Measurements from ENCODE around the gene NR5A2. TPM values are rescaled to one million over a fixed set of nuclear protein-coding genes. Genes with fewer than 3 reads are reported as not detected.

NR5A2 gene
- total and polyA plus RNA-seq, 2 experiments from 2014 or later, result 19.8 to 55.5 TPM

DNA sequence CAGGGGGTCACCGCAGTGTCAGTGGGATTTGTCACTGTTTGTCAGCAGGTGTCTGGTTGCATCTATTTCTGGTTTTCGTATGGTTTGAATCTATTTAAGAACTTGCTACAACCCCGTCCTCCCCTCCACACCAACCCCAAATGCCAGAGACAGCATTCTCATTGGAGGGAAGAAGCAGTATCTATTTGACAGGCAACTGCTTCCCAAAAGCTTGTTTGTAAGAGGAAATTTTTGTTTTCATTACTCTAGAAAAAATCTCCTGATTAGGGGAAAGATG is 54.4 kb downstream of the NR5A2 start:
- H3K4me3 ChIP-seq, result no peak overlapping the region
- no peak overlapping the region for H2AFZ ChIP-seq
- H3K27me3 ChIP-seq, result peaks cover 4% of the 10 kb centered on the region
- no peaks in the 10 kb centered on the region for H3K9me3 ChIP-seq (ENCODE audit: low read depth)
- H3K4me1 ChIP-seq (ENCODE audit: insufficient read depth), result peaks cover 3% of the 10 kb centered on the region
- H3K27ac ChIP-seq, result no peak overlapping the region
- TF ChIP-seq, protein P1, sequence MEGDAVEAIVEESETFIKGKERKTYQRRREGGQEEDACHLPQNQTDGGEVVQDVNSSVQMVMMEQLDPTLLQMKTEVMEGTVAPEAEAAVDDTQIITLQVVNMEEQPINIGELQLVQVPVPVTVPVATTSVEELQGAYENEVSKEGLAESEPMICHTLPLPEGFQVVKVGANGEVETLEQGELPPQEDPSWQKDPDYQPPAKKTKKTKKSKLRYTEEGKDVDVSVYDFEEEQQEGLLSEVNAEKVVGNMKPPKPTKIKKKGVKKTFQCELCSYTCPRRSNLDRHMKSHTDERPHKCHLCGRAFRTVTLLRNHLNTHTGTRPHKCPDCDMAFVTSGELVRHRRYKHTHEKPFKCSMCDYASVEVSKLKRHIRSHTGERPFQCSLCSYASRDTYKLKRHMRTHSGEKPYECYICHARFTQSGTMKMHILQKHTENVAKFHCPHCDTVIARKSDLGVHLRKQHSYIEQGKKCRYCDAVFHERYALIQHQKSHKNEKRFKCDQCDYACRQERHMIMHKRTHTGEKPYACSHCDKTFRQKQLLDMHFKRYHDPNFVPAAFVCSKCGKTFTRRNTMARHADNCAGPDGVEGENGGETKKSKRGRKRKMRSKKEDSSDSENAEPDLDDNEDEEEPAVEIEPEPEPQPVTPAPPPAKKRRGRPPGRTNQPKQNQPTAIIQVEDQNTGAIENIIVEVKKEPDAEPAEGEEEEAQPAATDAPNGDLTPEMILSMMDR (IDR thresholded peaks at IDR 0.05; ENCODE audit: poor library complexity), result no peak
- no peak for TF ChIP-seq EZH2phosphoT487 (IDR thresholded peaks at IDR 0.05; ENCODE audit: low read depth, severe bottlenecking, unreplicated experiment)
- no peak for TF ChIP-seq EZH2 (IDR thresholded peaks at IDR 0.05; ENCODE audit: borderline replicate concordance)
- H3K36me3 ChIP-seq (replicated peaks; ENCODE audit: insufficient read depth, low read depth), result no peaks in the 10 kb centered on the region
- H3K79me2 ChIP-seq, result peaks cover 24% of the 10 kb centered on the region
- no peaks in the 10 kb centered on the region for H3K9me2 ChIP-seq (replicated peaks; ENCODE audit: insufficient read depth)
- 46% methylated on average over 3 of the region's 3 CpGs for whole genome bisulfite sequencing (ENCODE audit: low lambda C conversion rate, missing lambda C conversion rate)
- no peak overlapping the region for H3K4me2 ChIP-seq
- no peak for DNase-seq (ENCODE audit: low spot score)
- no peaks in the 10 kb centered on the region for H4K20me1 ChIP-seq (ENCODE audit: insufficient read depth, poor library complexity, severe bottlenecking)

DNA sequence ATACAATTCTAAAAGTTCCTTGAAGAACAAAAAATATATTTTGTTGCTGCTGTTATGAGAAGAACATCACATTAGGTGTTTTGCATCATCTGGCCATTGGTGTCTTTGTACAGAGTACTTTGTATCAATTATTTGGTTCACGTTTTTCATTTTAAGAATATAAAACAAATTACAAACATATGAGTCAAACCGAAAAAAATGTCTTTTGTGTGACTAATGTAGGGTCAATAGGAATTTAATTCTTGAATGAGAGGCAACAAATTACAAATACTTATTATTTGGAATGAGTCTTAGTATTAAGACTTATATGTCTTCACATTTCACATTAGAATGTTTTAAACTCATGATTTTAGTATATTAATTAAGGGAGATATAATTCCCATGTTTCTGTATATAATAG is 54.8 kb downstream of the NR5A2 start:
- no peak overlapping the region for H2AFZ ChIP-seq
- H3K27ac ChIP-seq, result no peak overlapping the region
- peaks cover 24% of the 10 kb centered on the region for H3K79me2 ChIP-seq
- no peak for DNase-seq (ENCODE audit: low spot score)
- no peak overlapping the region for H3K4me2 ChIP-seq
- H3K36me3 ChIP-seq (replicated peaks; ENCODE audit: insufficient read depth, low read depth), result no peaks in the 10 kb centered on the region
- H4K20me1 ChIP-seq (ENCODE audit: insufficient read depth, poor library complexity, severe bottlenecking), result no peaks in the 10 kb centered on the region
- TF ChIP-seq, protein P1 (IDR thresholded peaks at IDR 0.05; ENCODE audit: poor library complexity), result no peak
- TF ChIP-seq EZH2phosphoT487 (IDR thresholded peaks at IDR 0.05; ENCODE audit: low read depth, severe bottlenecking, unreplicated experiment), result no peak
- TF ChIP-seq EZH2 (IDR thresholded peaks at IDR 0.05; ENCODE audit: borderline replicate concordance), result no peak
- no peak overlapping the region for H3K4me3 ChIP-seq
- peaks cover 4% of the 10 kb centered on the region for H3K27me3 ChIP-seq
- no peaks in the 10 kb centered on the region for H3K9me2 ChIP-seq (replicated peaks; ENCODE audit: insufficient read depth)
- peaks cover 3% of the 10 kb centered on the region for H3K4me1 ChIP-seq (ENCODE audit: insufficient read depth)
- WGBS (ENCODE audit: low lambda C conversion rate, missing lambda C conversion rate), result 62% methylated on average over 2 of the region's 2 CpGs
- no peaks in the 10 kb centered on the region for H3K9me3 ChIP-seq (ENCODE audit: low read depth)

DNA sequence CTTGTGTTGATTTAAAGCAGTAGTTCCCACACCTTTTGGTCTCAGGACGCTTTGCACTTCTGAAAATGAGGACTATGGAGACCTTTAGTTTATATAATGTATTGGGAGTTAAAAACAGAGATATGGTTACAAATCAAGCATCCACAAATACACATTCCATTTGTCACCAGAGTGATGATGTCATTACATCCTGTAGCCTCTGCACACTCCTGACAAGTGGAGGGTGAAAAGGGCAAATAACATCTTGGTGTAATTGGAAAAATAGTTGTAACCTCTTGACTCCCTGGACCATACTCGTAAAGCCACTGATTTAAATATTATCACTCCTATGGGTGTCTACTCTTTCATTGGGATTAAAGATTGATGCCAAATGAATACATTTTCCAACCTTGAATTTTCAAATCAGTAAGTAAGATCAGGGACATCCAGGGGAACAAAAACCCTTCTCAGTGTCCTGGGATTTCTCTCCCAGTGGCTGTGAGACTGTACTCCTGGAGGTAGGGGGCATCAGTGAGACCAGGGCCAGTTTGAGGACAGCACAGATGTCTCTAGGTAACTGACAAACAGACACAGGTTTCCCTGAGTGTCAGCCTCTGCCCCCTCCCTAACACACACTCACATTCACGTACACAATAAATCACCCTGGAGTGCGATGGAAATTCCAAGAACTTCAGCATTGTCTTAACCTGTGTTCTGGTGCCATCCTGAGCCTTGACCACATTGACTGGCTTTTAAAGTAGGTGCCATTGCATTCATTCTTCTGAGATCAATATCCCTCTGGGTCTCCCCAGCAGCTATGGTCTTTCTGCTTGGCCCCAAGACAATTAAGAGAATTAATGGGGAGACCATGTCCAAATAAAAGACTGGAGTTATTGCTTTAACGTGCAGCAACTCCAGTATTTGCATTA is 63.0 kb downstream of the NR5A2 start:
- WGBS (ENCODE audit: low lambda C conversion rate, missing lambda C conversion rate), result 71% methylated on average over 5 of the region's 5 CpGs

More for the DNA sequence above, 63.0 kb downstream of the NR5A2 start:
- Histone ChIP-seq H2AFZ (no peak overlapping the region), H3K79me2 (peaks cover 13% of the 10 kb centered on the region), H3K4me3 (no peak overlapping the region), H4K20me1 (ENCODE audit: insufficient read depth, poor library complexity, severe bottlenecking) (no peaks in the 10 kb centered on the region), H3K36me3 (replicated peaks; ENCODE audit: insufficient read depth, low read depth) (no peaks in the 10 kb centered on the region), H3K4me2 (no peak overlapping the region), H3K4me1 (ENCODE audit: insufficient read depth) (no peaks in the 10 kb centered on the region), H3K27me3 (no peaks in the 10 kb centered on the region), H3K27ac (no peak overlapping the region), H3K9me3 (ENCODE audit: low read depth) (no peaks in the 10 kb centered on the region), H3K9me2 (replicated peaks; ENCODE audit: insufficient read depth) (no peaks in the 10 kb centered on the region)
- DNase-seq (ENCODE audit: low spot score), result no peak
- TF ChIP-seq, protein P1 (IDR thresholded peaks at IDR 0.05; ENCODE audit: poor library complexity), result no peak
- TF ChIP-seq EZH2 (IDR thresholded peaks at IDR 0.05; ENCODE audit: borderline replicate concordance), result no peak
- no peak for TF ChIP-seq EZH2phosphoT487 (IDR thresholded peaks at IDR 0.05; ENCODE audit: low read depth, severe bottlenecking, unreplicated experiment)

Measured in hepatocyte (in vitro differentiated cells).